ENCODE results near the gene OR3A2.
"Not testable (repeated sequence)": the region's sequence is repeated elsewhere in the genome, so short reads cannot be mapped to it uniquely, and the experiment has no call there.

OR3A2 gene

GRCh38 chr17:3293548-3293947, 92.6 kb downstream of the OR3A2 start:
- not testable (repeated sequence) for DNase-seq (ENCODE audit: low spot score)

GRCh38 chr17:3282901-3283300, 103.2 kb downstream of the OR3A2 start:
- no peak for DNase-seq (ENCODE audit: low spot score)

DNA sequence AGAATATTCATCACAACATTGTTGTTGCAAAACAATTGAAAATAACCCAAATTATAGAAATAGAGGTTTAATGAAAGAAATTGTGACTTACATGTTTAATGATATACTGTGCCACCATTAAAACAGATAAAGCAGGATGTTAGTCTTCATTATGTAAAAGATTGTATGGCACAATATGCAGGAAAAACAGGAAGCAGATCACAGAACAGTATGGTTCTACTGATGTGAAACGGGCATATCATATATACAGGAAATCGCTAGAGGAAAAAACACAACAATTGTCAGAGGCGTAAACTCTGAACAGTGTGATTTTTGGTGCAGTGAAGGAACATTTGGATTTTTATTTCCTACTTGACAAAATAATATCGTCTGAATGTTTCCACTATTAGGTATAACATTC, 110.0 kb downstream of the OR3A2 start:
- DNase-seq (ENCODE audit: low spot score): no peak

DNA sequence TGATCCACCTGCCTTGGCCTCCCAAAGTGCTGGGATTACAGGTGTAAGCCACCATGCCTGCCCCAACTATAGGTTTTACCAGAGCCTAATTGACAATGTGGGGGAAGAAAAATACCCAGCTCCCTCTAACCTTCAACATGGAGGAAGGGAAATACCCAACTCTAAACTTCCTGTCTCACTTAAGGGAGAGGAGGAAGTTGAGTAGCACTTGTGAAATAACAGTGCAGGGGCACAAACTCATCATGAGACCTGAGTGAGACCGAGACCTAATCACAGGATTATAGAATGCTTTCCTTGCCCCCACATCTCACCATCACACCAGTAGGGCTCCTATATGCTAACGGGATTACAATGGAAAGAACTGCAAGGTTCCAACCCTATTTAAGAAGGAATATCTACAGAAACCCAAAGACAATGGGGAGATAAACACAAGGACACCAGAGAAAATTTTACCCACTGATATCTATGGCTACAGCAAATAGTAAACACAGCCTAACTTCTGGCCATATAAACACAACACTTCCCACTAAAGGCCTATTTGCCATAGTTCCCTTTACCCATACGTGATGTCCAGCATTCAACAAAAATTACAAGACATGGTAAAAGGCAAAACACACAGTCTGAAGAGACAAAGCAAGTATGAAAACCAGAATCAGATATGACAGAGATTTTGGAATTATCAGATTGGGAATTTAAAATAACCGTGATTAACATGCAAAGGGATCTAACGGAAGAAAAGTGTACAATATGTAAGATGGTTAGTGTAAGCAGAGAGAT, 114.8 kb downstream of the OR3A2 start:
- no peak for DNase-seq (ENCODE audit: low spot score)

DNA sequence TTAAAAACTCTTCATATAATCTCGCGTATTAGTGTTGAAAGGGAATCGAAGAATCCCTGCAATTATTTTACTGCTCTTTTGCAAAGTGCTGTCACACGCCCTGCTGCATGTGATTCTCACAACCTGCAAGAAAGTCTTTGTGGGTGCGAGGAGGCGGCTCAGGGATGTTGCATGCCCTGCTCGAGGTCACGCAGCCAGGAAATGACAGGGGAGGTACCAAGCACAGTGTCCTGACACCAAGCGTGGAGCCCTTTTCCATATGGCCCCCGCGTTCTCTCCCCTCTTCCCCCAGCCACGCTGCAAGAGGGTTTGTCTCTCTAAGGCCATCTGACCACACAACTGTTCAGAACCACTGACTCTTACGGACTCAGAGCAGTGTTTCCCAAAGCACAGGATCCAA, 125.5 kb downstream of the OR3A2 start:
- no peak for DNase-seq (ENCODE audit: low spot score)

DNA sequence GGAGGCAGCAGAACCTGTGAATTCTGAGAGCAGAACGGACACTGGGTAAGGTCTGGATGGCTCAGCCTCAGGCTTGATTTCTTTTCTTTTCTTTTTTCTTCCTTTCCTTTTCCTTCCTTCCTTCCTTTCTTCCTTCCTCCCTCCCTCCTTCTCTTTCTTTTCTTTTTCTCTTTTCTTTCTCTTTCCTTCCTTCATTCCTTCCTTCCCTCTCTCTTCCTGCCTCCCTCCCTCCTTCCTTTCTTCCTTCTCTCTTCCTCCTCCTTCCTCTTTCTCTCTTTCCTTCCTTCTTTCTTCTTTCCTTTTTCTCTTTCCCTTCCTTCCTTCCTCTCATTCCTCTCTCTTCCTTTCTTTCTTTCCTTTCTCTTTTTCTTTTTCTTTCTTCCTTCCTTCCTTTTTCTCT, 125.9 kb downstream of the OR3A2 start:
- no peak for DNase-seq (ENCODE audit: low spot score)

DNA sequence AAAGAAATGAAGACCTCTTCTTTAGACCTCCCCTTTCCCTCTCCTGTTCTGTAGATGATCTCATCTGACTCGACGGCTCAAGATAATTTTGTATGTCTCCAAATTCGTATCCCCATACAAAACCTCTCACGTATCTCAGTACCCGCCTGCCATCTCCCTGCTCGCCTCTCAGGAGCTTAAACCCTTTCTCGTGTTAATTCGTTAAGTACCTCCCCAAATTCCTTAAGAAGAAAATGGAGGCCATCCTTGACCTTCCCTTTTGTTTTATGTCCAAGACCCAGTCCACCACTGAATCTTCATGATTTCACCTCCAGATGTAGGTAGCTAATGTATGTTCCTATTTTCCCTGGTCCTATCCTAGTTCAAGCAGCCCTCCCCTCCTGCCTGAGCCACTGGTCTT, 129.5 kb downstream of the OR3A2 start:
- DNase-seq (ENCODE audit: low spot score): no peak

- DNase-seq (ENCODE audit: low spot score): not testable (repeated sequence)
These were observed 137.1 kb downstream of the OR3A2 start for GRCh38 chr17:3249013-3249412.

DNA sequence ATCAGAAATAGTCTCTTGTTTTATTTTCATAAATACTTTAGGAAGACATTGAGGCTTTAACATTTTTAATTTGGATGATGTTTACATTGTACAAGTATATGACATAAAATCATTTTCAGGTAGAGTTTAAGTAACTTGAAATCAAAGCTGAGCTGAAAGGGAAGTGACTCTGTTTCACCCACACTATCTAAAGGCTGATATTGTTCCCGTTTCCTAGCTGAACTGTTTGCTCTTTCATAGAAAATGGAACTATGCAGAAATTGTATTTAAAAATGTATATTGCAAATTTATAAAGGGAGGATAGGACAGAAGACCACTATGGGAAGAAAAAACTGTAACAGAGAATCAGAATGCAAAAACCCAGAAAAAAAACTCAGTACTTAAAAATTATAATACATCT, 141.3 kb downstream of the OR3A2 start:
- not testable (repeated sequence) for DNase-seq (ENCODE audit: low spot score)

GRCh38 chr17:3241044-3241443, 145.1 kb downstream of the OR3A2 start:
- not testable (repeated sequence) for DNase-seq (ENCODE audit: low spot score)

GRCh38 chr17:3238685-3239084, 147.4 kb downstream of the OR3A2 start:
- not testable (repeated sequence) for DNase-seq (ENCODE audit: low spot score)

DNA sequence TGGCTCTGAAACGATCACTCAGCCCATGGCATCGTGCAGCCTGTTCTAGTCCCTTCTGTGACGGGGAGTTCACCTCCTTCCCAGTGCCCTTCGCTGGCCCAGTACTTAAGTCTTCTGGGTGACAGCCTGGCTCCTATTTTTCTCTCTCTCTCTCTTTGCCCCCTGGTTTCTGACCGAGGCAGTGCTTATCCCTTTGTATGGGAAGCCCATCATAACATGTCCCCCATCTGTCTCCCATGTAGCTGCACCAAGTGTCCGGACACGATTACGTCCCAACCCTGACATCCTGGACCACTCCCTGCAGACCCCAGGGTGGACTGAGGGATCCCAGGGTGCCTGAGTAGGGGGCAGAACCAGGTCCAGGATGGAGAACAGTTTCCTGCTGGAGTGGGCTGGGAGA, 153.8 kb downstream of the OR3A2 start:
- not testable (repeated sequence) for DNase-seq (ENCODE audit: low spot score)
